ENCODE measurements around the gene TEKT1. TPM values are rescaled to one million over a fixed set of nuclear protein-coding genes. Genes with fewer than 3 reads are reported as not detected.
A peak's percentile ranks its signal among the peaks of the same experiment; 100 is the strongest.
"Not testable (repeated sequence)": the region's sequence is repeated elsewhere in the genome, so short reads cannot be mapped to it uniquely, and the experiment has no call there.

TEKT1 gene
- total RNA-seq, 1 experiment from 2014 or later: not detected

GRCh38 chr17:6853764-6854442, 22.4 kb upstream of the TEKT1 start:
- Mint-ChIP-seq H3K36me3 (ENCODE audit: insufficient read depth in 1 of 3, low read depth in 3 of 3) (peaks cover 0 to 16% (median 2%) of the 10 kb centered on the region in 3 experiments; a peak in 4 of 7 replicates), H3K9me3 (peaks cover 0 to 3% of the 10 kb centered on the region in 2 experiments; a peak in 1 of 5 replicates), H3K27ac (peak overlapping the region; percentile 84 to 97 (median 90); a peak in 6 of 7 replicates), H3K4me1 (peaks cover 7 to 25% of the 10 kb centered on the region in 2 experiments), H3K4me3 (peak overlapping the region; percentile 70 to 88), H3K27me3 (ENCODE audit: low read depth) (peaks cover 14% of the 10 kb centered on the region)
- Histone ChIP-seq H3K18ac (ENCODE audit: insufficient read length, low read depth, low read length) (peak overlapping the region; percentile 74), H3K23me2 (ENCODE audit: insufficient read length, low read depth, low read length, poor library complexity, severe bottlenecking) (no peaks in the 10 kb centered on the region), H3K56ac (ENCODE audit: insufficient read length, low read depth, low read length) (no peak overlapping the region), H4K20me1 (ENCODE audit: control insufficient read depth, insufficient read depth, insufficient read length) (no peaks in the 10 kb centered on the region), H3K79me2 (ENCODE audit: insufficient read depth, low read length) (peaks cover 12% of the 10 kb centered on the region; the same call in 1 of the 2 replicates), H2AFZ (ENCODE audit: low read length) (peak overlapping the region; percentile 0), H2BK120ac (ENCODE audit: low read depth, low read length, poor library complexity, severe bottlenecking) (no peak overlapping the region), H3K9me3 (ENCODE audit: control insufficient read depth, low read depth, low read length) (no peaks in the 10 kb centered on the region), H3K79me1 (ENCODE audit: insufficient read depth, low read depth, low read length, poor library complexity, severe bottlenecking) (no peaks in the 10 kb centered on the region), H4K91ac (ENCODE audit: insufficient read length, low read depth, low read length) (no peak overlapping the region), H3T11ph (ENCODE audit: low read length) (no peak overlapping the region), H3K4ac (ENCODE audit: low read depth, low read length) (no peak overlapping the region), H3K27ac (ENCODE audit: insufficient read length, low read depth, low read length) (no peak overlapping the region), H2BK20ac (ENCODE audit: low read depth, low read length, poor library complexity, severe bottlenecking) (no peak overlapping the region), H3K4me2 (ENCODE audit: insufficient read depth, insufficient read length, low read length) (peak overlapping the region; percentile 48), H3K23ac (ENCODE audit: insufficient read length, low read depth, low read length) (no peak overlapping the region), H2BK5ac (ENCODE audit: insufficient read length, low read length) (no peak overlapping the region), H2BK12ac (ENCODE audit: insufficient read length, low read depth, low read length) (no peak overlapping the region), H3K14ac (ENCODE audit: insufficient read depth, low read length) (peak overlapping the region; percentile 87; the same call in 1 of the 2 replicates), H2AK5ac (ENCODE audit: insufficient read length, low read length) (no peak overlapping the region), H3K9ac (ENCODE audit: extremely low read depth, insufficient read length, low read length) (peak overlapping the region; percentile 3), H2BK15ac (ENCODE audit: low read depth, low read length) (no peak overlapping the region), H3K27me3 (ENCODE audit: insufficient read depth, low read length) (no peaks in the 10 kb centered on the region), H4K8ac (replicated peaks; ENCODE audit: insufficient read length, low read depth, low read length) (no peak overlapping the region), H4K5ac (ENCODE audit: insufficient read length, low read depth, low read length) (no peak overlapping the region), H3K4me1 (ENCODE audit: insufficient read depth, low read length) (no peaks in the 10 kb centered on the region; the same call in 1 of the 2 replicates)
- TF ChIP-seq CTCF (conservative IDR thresholded peaks at IDR 0.05): peak; percentile 78
- no CpG with 5 or more reads among the region's 19 CpGs for WGBS (ENCODE audit: extremely low coverage, insufficient read length, low lambda C conversion rate)
- DNase-seq: peak; percentile 91

GRCh38 chr17:6848545-6849179, 17.1 kb upstream of the TEKT1 start:
- not testable (repeated sequence) for H3K4me1 ChIP-seq (ENCODE audit: insufficient read depth, low read length); H4K20me1 ChIP-seq (ENCODE audit: control insufficient read depth, insufficient read depth, insufficient read length); H3K4me2 ChIP-seq (ENCODE audit: insufficient read depth, insufficient read length, low read length); H3K14ac ChIP-seq (ENCODE audit: insufficient read depth, low read length); H3K23ac ChIP-seq (ENCODE audit: insufficient read length, low read depth, low read length); H3K27ac ChIP-seq (ENCODE audit: insufficient read length, low read depth, low read length); H3K4me1 Mint-ChIP-seq; H2BK15ac ChIP-seq (ENCODE audit: low read depth, low read length); H2BK20ac ChIP-seq (ENCODE audit: low read depth, low read length, poor library complexity, severe bottlenecking); H3K9me3 Mint-ChIP-seq; H3K36me3 Mint-ChIP-seq (ENCODE audit: insufficient read depth in 1 of 3, low read depth in 3 of 3); H4K91ac ChIP-seq (ENCODE audit: insufficient read length, low read depth, low read length); H3K9ac ChIP-seq (ENCODE audit: extremely low read depth, insufficient read length, low read length); H3K27me3 ChIP-seq (ENCODE audit: insufficient read depth, low read length); H3K56ac ChIP-seq (ENCODE audit: insufficient read length, low read depth, low read length); H3K18ac ChIP-seq (ENCODE audit: insufficient read length, low read depth, low read length); H3K27ac Mint-ChIP-seq; DNase-seq; H2BK5ac ChIP-seq (ENCODE audit: insufficient read length, low read length); H3K79me1 ChIP-seq (ENCODE audit: insufficient read depth, low read depth, low read length, poor library complexity, severe bottlenecking); H2AFZ ChIP-seq (ENCODE audit: low read length); H2BK12ac ChIP-seq (ENCODE audit: insufficient read length, low read depth, low read length); H3K4ac ChIP-seq (ENCODE audit: low read depth, low read length); H3T11ph ChIP-seq (ENCODE audit: low read length); H4K8ac ChIP-seq (replicated peaks; ENCODE audit: insufficient read length, low read depth, low read length); H2AK5ac ChIP-seq (ENCODE audit: insufficient read length, low read length); H4K5ac ChIP-seq (ENCODE audit: insufficient read length, low read depth, low read length); H2BK120ac ChIP-seq (ENCODE audit: low read depth, low read length, poor library complexity, severe bottlenecking); H3K9me3 ChIP-seq (ENCODE audit: control insufficient read depth, low read depth, low read length); H3K23me2 ChIP-seq (ENCODE audit: insufficient read length, low read depth, low read length, poor library complexity, severe bottlenecking); H3K4me3 Mint-ChIP-seq; H3K79me2 ChIP-seq (ENCODE audit: insufficient read depth, low read length)
- no CpG with 5 or more reads among the region's 7 CpGs for WGBS (ENCODE audit: extremely low coverage, insufficient read length, low lambda C conversion rate)
- peaks cover 39% of the 10 kb centered on the region for H3K27me3 Mint-ChIP-seq (ENCODE audit: low read depth)
